Activated T-cell treated with anti-CD3 and anti-CD28 coated beads for 1 hour (primary cell): ENCODE data around the gene MIF.
"Not testable (repeated sequence)": the region's sequence is repeated elsewhere in the genome, so short reads cannot be mapped to it uniquely, and the experiment has no call there.

ENCODE experiments used
- DNase-seq: peaks from one replicate; pipeline ENCODE4 v3.0.0-alpha.2; 2020; ENCODE audit warnings: low read depth

MIF gene

DNA sequence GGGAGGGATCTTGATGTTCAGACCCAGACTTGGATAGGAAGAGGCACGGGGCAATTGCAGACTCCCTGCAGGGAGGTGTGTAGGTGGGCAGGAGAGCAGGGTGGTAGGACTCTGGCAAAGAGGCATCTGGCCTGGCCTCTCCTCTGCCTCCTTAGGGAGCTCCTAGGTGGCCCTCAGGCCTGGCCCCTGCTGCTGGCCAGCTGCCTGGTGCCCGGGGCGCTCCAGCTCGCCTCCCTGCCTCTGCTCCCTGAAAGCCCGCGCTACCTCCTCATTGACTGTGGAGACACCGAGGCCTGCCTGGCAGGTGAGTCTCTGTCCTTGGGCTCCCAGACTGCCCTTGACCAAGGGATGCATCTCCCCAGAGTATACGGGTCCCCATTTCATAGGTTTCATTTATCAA lies 16.6 kb upstream of the MIF start:
- no peak for DNase-seq

DNA sequence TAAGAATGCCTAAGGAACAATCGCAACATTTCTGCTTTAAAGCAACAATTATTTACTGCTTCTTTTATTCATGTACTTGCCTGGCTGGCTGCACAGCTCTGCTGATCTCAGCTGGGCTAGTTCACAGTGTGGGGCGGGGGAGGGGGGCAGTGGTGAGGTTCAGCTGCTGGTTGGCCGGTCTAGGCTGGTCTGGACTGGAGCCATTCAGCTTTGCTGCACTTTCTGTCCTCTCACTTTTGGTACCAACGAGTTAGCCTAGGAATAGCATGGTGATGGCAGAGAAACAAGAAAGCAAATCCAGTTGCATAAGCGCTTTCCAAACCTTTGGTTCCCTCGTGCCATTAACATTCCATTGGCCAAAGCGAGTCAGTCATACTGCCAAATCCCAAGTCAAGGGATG lies 16.0 kb upstream of the MIF start:
- no peak for DNase-seq

DNA sequence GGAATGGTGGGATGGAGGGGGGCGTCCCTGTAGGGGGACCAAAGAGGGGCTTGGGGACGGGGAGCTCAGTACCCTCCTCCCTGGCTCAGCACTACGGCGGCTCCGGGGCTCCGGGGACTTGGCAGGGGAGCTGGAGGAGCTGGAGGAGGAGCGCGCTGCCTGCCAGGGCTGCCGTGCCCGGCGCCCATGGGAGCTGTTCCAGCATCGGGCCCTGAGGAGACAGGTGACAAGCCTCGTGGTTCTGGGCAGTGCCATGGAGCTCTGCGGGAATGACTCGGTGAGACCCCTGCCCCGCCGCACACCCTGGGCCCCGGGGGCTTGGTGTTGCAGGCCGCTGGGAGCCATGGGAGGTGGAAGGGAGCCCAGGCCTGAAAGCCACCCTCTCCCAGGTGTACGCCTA lies 11.8 kb upstream of the MIF start:
- DNase-seq, result no peak

GRCh38 chr22:23883658-23884057 lies 10.5 kb upstream of the MIF start:
- DNase-seq, result no peak

GRCh38 chr22:23884140-23884539 lies 10.0 kb upstream of the MIF start:
- DNase-seq, result no peak

DNA sequence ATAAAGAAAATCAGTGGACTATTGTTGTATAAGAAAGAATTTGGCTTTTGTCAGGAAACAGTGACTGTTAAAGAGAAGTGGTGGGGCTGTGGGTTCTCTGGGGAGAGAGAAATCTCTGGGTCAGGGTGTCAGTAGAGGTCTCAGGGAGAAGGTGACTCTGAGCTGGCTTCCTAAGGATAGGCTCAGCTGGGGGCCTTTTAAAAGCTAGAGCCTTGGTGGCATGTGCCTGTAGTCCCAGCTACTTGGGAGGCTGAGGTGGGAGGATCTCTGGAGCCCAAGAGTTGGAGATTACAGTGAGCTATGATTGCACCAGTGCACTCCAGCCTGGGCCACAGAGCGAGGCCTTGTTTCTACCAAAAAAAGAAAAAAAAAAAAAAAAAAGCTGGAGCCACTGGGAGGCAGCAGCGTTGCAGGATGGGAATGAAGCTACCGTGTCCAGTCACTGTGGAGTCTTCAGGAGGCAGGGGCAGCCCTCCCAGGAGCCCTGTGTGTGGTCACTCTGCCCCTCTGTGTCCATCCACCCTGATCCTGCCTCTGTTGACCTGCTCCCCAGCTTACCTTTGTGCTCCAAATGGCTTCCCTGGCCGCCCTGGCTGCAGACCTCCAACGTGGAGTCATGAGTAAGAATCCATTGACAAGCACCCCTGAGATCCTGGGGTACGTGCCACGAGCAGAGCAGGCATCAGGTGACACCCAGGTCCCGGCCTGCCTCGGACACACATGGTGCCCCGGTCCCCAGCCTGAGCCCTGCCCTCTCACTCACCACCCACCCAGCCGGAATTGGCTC lies 5.4 kb upstream of the MIF start:
- DNase-seq, result no peak

DNA sequence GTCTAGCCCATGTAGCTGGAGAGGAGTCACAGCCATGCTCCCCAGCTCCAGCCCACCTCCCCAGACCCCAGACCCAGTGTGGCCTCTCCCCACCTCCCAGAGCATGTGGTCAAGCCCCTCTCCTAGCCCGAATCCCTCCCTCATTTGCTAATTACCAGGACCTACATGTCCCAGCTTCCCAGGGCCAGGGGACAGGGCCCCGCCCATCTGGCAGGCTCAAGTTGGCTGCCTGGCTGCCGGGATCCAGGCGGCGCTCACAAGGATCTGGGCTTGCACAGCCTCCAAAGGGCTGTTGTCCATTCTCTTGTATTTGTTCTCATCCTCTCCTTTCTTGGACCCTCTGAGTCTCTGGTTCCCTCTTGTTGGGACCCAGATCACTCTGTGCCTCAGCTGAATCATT lies 4.6 kb upstream of the MIF start:
- DNase-seq, result no peak

- no peak for DNase-seq
Measured at GRCh38 chr22:23891726-23892125, 2.5 kb upstream of the MIF start.

DNA sequence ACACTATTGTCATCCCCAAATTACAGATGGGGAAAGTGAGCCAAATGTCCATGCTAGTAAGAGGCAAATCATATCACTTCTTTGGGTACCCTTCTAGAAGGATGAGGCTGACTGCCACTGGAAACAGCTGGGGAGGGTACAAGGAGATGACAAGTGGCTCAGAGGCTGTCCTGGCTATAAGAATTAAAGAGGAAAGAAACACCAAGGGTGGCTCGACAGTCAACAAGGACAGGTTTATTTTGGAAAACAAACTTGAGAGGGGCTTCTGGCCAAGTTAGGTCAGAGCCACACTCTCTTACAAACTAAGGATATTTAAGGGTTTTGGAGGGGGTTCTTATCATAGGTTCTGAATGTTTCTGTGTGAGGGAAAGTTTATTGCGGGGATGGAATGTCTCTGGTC lies 2.1 kb upstream of the MIF start:
- no peak for DNase-seq

DNA sequence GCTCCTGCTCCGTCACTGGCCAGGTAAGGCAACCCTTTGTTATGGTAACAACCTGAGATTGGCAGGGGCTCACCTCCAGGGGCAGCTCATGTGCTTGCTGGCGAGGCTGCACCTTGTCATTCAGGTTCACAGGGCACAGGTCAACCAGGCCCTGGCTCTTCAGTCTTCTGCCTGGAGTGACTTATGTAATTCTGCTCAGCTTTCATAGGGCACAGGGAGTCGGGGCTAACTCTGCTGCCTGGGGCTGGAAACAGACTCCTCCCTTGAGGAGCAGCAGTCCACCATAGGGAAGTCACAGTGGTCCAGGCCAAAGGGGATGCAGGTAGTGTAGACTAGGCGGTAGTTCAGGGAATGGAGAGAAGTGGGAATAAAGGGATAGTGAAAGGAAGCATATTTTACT lies 1.5 kb upstream of the MIF start:
- no peak for DNase-seq

DNA sequence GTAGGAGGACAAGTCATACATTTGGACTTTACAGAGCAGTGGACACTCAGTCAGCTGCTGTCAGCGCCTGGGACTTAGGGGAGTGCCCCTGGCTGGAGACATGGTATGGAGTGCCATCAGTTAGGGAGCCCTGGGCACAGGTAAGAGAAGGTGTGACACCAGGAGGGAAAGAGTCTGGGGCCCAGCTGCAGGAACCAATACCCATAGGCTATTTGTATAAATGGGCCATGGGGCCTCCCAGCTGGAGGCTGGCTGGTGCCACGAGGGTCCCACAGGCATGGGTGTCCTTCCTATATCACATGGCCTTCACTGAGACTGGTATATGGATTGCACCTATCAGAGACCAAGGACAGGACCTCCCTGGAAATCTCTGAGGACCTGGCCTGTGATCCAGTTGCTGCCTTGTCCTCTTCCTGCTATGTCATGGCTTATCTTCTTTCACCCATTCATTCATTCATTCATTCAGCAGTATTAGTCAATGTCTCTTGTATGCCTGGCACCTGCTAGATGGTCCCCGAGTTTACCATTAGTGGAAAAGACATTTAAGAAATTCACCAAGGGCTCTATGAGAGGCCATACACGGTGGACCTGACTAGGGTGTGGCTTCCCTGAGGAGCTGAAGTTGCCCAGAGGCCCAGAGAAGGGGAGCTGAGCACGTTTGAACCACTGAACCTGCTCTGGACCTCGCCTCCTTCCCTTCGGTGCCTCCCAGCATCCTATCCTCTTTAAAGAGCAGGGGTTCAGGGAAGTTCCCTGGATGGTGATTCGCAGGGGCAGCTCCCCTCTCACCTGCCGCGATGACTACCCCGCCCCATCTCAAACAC lies 850 bp upstream of the MIF start:
- no peak for DNase-seq

DNA sequence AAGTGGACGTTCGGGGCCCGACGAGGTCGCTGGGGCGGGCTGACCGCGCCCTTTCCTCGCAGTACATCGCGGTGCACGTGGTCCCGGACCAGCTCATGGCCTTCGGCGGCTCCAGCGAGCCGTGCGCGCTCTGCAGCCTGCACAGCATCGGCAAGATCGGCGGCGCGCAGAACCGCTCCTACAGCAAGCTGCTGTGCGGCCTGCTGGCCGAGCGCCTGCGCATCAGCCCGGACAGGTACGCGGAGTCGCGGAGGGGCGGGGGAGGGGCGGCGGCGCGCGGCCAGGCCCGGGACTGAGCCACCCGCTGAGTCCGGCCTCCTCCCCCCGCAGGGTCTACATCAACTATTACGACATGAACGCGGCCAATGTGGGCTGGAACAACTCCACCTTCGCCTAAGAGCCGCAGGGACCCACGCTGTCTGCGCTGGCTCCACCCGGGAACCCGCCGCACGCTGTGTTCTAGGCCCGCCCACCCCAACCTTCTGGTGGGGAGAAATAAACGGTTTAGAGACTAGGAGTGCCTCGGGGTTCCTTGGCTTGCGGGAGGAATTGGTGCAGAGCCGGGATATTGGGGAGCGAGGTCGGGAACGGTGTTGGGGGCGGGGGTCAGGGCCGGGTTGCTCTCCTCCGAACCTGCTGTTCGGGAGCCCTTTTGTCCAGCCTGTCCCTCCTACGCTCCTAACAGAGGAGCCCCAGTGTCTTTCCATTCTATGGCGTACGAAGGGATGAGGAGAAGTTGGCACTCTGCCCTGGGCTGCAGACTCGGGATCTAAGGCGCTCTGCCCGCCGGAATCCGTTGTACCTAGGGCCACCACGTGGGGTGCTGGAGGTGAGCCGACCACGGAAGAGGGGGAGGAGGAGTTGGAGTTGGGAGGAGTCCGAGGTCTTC lies 771 bp downstream of the MIF start:
- DNase-seq, result peak; percentile 45

- no peak for DNase-seq
Measured at GRCh38 chr22:23895599-23896144, 1.5 kb downstream of the MIF start.

DNA sequence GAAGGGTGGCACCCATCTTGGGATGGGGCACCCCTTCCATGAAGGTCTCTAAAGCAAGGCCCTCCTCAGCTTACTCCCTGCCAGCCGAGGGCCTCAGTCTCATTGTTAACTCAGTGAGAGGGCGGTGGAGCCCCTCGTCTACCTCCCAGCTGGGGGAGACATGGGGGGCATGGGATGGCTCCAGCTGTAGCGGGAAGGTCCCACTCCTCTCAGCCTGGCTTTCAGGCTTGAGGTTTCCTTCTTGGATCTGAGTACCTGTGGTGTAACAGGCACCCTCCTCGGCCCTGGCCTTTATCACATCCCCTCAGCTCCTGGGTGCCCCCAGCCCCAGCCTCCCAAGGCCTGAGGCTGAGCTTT lies 2.0 kb downstream of the MIF start:
- no peak for DNase-seq

GRCh38 chr22:23896523-23897186 lies 2.5 kb downstream of the MIF start:
- DNase-seq, result no peak

GRCh38 chr22:23897320-23897719 lies 3.1 kb downstream of the MIF start:
- no peak for DNase-seq

DNA sequence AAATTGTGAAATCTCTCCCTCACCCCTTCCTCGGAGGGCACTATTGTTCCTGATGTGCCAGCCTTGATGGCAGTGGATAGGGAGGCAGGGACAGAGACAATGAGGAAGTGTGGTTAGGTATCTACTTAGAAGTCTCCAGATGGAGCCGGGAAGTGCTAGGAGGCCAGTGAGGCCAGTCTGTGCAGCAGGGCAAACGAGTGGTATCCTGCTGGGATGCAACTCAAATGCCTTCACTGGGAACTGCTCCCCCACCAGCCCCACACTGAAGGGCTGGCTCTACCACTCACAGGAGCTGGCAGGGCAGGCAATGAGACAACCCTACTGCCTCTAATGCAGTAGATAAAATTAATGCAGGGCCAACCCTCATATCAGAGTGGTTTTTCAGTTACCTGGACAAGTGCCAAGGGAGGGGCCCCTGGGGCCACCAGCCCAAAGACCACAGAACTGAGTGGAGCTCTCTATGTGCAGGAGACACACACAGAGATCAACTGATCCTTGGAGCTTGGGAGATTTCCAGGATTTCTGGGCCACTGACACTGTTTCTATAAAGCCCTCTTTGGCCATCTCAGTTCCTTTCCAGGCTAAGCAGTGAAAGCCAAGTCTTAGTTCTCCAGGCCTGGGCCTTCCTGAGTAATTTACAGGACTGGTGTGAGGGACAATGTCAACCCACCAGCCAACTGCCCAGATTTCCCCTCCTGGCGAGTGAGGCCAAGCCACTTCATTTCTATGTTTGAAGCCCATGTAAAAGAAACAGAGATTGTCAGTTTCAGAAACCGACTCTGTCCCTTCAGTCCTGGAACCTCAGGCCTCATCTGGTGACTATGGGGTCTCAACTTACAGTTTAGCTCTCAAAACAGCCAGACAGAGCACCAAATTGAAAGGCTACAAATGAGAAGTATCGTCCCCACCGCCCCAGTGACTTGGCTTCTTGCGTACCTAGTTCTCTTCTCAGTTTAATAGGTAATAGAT lies 4.1 kb downstream of the MIF start:
- no peak for DNase-seq

GRCh38 chr22:23899042-23899745 lies 5.0 kb downstream of the MIF start:
- no peak for DNase-seq

DNA sequence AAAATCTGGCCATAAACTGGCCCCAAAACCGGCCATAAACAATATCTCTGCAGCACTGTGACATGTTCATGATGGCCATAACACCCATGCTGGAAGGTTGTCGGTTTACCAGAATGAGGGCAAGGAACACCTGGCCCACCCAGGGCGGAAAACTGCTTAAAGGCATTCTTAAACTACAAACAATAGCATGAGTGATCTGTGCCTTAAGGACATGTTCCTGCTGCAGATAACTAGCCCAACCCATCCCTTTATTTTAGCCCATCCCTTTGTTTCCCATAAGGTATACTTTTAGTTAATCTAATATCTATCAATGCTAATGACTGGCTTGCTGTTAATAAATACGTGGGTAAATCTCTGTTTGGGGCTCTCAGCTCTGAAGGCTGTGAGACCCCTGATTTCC lies 6.0 kb downstream of the MIF start:
- DNase-seq, result not testable (repeated sequence)

GRCh38 chr22:23901600-23901999 lies 7.4 kb downstream of the MIF start:
- no peak for DNase-seq
